ENCODE results near the gene HS3ST3B1. TPM values are rescaled to one million over a fixed set of nuclear protein-coding genes. Genes with fewer than 3 reads are reported as not detected.

The HS3ST3B1 gene
- total RNA-seq, 1 experiment from 2014 or later: 22.3 TPM

- TF ChIP-seq, protein P1, sequence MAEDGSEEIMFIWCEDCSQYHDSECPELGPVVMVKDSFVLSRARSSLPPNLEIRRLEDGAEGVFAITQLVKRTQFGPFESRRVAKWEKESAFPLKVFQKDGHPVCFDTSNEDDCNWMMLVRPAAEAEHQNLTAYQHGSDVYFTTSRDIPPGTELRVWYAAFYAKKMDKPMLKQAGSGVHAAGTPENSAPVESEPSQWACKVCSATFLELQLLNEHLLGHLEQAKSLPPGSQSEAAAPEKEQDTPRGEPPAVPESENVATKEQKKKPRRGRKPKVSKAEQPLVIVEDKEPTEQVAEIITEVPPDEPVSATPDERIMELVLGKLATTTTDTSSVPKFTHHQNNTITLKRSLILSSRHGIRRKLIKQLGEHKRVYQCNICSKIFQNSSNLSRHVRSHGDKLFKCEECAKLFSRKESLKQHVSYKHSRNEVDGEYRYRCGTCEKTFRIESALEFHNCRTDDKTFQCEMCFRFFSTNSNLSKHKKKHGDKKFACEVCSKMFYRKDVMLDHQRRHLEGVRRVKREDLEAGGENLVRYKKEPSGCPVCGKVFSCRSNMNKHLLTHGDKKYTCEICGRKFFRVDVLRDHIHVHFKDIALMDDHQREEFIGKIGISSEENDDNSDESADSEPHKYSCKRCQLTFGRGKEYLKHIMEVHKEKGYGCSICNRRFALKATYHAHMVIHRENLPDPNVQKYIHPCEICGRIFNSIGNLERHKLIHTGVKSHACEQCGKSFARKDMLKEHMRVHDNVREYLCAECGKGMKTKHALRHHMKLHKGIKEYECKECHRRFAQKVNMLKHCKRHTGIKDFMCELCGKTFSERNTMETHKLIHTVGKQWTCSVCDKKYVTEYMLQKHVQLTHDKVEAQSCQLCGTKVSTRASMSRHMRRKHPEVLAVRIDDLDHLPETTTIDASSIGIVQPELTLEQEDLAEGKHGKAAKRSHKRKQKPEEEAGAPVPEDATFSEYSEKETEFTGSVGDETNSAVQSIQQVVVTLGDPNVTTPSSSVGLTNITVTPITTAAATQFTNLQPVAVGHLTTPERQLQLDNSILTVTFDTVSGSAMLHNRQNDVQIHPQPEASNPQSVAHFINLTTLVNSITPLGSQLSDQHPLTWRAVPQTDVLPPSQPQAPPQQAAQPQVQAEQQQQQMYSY (CRISPR knock-in tag; IDR thresholded peaks at IDR 0.05): no peak
- TF ChIP-seq TP53 (CRISPR knock-in tag; IDR thresholded peaks at IDR 0.05) (no peak), ZNF219 (CRISPR knock-in tag; IDR thresholded peaks at IDR 0.05; ENCODE audit: borderline replicate concordance) (no peak), KAT7 (CRISPR knock-in tag; IDR thresholded peaks at IDR 0.05; ENCODE audit: borderline replicate concordance) (no peak)
- TF ChIP-seq, protein P2, sequence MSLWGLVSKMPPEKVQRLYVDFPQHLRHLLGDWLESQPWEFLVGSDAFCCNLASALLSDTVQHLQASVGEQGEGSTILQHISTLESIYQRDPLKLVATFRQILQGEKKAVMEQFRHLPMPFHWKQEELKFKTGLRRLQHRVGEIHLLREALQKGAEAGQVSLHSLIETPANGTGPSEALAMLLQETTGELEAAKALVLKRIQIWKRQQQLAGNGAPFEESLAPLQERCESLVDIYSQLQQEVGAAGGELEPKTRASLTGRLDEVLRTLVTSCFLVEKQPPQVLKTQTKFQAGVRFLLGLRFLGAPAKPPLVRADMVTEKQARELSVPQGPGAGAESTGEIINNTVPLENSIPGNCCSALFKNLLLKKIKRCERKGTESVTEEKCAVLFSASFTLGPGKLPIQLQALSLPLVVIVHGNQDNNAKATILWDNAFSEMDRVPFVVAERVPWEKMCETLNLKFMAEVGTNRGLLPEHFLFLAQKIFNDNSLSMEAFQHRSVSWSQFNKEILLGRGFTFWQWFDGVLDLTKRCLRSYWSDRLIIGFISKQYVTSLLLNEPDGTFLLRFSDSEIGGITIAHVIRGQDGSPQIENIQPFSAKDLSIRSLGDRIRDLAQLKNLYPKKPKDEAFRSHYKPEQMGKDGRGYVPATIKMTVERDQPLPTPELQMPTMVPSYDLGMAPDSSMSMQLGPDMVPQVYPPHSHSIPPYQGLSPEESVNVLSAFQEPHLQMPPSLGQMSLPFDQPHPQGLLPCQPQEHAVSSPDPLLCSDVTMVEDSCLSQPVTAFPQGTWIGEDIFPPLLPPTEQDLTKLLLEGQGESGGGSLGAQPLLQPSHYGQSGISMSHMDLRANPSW (CRISPR knock-in tag; conservative IDR thresholded peaks at IDR 0.05; ENCODE audit: low read depth): no peak
Observed at GRCh38 chr17:14270508-14270907, 30.4 kb upstream of the HS3ST3B1 start (continued).

DNA sequence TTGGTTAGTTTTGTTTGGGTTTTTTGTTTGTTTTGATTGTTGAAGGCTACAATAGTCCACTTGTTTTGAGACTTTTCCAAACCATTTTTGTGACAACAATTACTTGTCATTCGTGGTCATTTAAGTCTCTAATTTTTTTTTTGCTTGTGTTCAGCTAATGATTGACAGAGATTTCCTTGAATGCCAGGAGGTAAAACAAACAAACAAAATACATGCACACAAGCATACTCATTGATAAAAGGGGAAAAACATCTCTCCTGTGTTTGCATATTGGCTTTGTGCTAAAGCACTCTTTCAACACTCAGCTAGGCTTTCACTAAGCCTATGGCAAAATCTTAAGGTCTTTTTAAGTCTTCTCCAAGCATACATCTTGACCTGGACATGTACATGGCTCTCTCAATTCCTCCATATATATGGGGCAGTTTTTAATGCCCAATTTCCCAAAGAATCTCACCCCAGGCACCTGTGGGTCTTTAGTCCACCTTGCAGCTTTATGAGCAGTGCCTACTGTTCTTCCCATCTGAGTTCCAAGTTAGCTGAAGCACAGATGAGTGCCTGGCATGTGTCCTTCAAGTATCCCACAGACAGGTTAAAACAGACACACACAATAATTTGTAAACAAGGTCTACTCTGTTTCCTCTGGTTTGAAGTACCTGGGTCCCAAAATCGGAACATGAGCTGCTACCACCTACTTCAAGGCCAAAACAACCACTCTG is 24.2 kb upstream of the HS3ST3B1 start:
- DNase-seq (ENCODE audit: low spot score) (no peak), ATAC-seq (no peak)
- H3K27me3 Mint-ChIP-seq (ENCODE audit: low read depth): no peaks in the 10 kb centered on the region
- no peak overlapping the region for H3K27ac Mint-ChIP-seq
- no peak overlapping the region for H3K4me3 Mint-ChIP-seq
- H3K4me1 Mint-ChIP-seq: no peaks in the 10 kb centered on the region
- no peaks in the 10 kb centered on the region for H3K36me3 Mint-ChIP-seq
- POLR2A ChIA-PET: no interaction called here
- CTCF ChIA-PET: no interaction called here
- TF ChIP-seq NFYB (CRISPR knock-in tag; conservative IDR thresholded peaks at IDR 0.05; ENCODE audit: low read depth) (no peak), SMAD3 (CRISPR knock-in tag; IDR thresholded peaks at IDR 0.05; ENCODE audit: borderline replicate concordance) (no peak), GRHL2 (CRISPR knock-in tag; IDR thresholded peaks at IDR 0.05; ENCODE audit: insufficient replicate concordance, severe bottlenecking) (no peak), CREB1 (CRISPR knock-in tag; IDR thresholded peaks at IDR 0.05) (no peak), SMAD4 (CRISPR knock-in tag; IDR thresholded peaks at IDR 0.05) (no peak), NFE2L1 (CRISPR knock-in tag; IDR thresholded peaks at IDR 0.05) (no peak), ESRRA (CRISPR knock-in tag; IDR thresholded peaks at IDR 0.05; ENCODE audit: borderline replicate concordance) (no peak), CBFB (CRISPR knock-in tag; IDR thresholded peaks at IDR 0.05; ENCODE audit: low read depth) (no peak), JUN (CRISPR knock-in tag; IDR thresholded peaks at IDR 0.05) (no peak), NR2C2 (CRISPR knock-in tag; IDR thresholded peaks at IDR 0.05) (no peak), MAX (CRISPR knock-in tag; IDR thresholded peaks at IDR 0.05) (no peak), EMX1 (CRISPR knock-in tag; IDR thresholded peaks at IDR 0.05) (no peak), GABPB1 (CRISPR knock-in tag; IDR thresholded peaks at IDR 0.05) (no peak), ZNF121 (CRISPR knock-in tag; IDR thresholded peaks at IDR 0.05) (no peak)
- TF ChIP-seq, protein P3, sequence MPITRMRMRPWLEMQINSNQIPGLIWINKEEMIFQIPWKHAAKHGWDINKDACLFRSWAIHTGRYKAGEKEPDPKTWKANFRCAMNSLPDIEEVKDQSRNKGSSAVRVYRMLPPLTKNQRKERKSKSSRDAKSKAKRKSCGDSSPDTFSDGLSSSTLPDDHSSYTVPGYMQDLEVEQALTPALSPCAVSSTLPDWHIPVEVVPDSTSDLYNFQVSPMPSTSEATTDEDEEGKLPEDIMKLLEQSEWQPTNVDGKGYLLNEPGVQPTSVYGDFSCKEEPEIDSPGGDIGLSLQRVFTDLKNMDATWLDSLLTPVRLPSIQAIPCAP (CRISPR knock-in tag; IDR thresholded peaks at IDR 0.05): no peak
- TF ChIP-seq, protein P4, sequence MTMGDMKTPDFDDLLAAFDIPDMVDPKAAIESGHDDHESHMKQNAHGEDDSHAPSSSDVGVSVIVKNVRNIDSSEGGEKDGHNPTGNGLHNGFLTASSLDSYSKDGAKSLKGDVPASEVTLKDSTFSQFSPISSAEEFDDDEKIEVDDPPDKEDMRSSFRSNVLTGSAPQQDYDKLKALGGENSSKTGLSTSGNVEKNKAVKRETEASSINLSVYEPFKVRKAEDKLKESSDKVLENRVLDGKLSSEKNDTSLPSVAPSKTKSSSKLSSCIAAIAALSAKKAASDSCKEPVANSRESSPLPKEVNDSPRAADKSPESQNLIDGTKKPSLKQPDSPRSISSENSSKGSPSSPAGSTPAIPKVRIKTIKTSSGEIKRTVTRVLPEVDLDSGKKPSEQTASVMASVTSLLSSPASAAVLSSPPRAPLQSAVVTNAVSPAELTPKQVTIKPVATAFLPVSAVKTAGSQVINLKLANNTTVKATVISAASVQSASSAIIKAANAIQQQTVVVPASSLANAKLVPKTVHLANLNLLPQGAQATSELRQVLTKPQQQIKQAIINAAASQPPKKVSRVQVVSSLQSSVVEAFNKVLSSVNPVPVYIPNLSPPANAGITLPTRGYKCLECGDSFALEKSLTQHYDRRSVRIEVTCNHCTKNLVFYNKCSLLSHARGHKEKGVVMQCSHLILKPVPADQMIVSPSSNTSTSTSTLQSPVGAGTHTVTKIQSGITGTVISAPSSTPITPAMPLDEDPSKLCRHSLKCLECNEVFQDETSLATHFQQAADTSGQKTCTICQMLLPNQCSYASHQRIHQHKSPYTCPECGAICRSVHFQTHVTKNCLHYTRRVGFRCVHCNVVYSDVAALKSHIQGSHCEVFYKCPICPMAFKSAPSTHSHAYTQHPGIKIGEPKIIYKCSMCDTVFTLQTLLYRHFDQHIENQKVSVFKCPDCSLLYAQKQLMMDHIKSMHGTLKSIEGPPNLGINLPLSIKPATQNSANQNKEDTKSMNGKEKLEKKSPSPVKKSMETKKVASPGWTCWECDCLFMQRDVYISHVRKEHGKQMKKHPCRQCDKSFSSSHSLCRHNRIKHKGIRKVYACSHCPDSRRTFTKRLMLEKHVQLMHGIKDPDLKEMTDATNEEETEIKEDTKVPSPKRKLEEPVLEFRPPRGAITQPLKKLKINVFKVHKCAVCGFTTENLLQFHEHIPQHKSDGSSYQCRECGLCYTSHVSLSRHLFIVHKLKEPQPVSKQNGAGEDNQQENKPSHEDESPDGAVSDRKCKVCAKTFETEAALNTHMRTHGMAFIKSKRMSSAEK (CRISPR knock-in tag; IDR thresholded peaks at IDR 0.05; ENCODE audit: borderline replicate concordance): no peak
- TF ChIP-seq, protein P5, sequence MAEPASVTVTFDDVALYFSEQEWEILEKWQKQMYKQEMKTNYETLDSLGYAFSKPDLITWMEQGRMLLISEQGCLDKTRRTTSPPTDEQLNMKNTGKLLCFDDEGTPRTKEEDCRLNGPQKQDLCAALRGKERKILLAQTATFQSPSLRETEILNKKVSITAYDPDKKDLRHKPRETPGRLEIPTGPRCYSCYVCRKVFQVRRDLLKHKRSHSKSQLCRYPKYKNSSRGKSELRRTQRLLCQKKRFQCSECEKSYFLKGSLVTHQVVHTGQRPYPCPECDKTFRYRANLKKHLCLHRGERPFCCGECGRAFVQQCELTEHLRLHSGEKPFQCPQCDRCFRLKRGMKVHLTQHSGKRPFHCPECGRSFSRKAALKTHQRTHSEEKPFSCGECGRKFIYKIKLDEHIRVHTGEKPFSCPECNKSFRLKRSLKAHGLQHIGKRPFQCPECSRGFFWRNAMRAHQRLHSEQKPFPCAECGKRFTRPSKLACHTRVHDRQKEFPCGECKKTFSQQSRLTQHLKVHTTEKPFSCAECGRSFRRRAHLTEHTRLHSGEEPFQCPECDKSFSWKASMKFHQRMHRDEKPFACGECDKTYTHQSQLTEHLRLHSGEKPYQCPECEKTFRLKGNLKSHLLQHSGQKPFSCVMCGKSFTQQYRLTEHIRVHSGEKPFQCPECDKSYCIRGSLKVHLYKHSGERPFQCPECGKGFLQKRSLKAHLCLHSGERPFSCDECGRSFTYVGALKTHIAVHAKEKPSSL (CRISPR knock-in tag; conservative IDR thresholded peaks at IDR 0.05): no peak
- H3K9me3 Mint-ChIP-seq: peaks cover 14% of the 10 kb centered on the region

Measured in WTC11 (cell line).